Measurements from ENCODE around the gene HMCN2.

Gene HMCN2

DNA sequence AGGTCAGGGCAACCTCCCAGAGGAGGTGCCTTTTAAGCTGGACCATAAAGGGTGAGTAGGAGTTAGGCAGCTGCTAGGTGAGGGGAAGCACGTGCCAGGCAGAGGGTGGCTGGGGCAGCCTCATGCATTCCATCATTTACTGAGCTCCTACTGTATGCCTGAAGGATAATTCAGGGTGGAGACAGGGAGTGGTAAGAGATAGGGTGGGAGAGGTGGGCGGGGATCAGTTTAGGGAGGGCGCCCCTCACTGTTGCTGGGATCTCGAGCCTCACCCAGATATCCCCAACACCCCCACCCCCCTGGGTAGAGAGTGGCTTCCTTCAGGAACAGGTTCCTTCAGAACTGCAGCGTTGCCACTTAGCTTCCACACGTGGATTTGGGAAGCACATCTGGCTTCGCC is 104.7 kb downstream of the HMCN2 start:
- H3K4me3 ChIP-seq (replicated peaks; ENCODE audit: low read depth, low read length) = no peak overlapping the region
- TF ChIP-seq, protein P1, sequence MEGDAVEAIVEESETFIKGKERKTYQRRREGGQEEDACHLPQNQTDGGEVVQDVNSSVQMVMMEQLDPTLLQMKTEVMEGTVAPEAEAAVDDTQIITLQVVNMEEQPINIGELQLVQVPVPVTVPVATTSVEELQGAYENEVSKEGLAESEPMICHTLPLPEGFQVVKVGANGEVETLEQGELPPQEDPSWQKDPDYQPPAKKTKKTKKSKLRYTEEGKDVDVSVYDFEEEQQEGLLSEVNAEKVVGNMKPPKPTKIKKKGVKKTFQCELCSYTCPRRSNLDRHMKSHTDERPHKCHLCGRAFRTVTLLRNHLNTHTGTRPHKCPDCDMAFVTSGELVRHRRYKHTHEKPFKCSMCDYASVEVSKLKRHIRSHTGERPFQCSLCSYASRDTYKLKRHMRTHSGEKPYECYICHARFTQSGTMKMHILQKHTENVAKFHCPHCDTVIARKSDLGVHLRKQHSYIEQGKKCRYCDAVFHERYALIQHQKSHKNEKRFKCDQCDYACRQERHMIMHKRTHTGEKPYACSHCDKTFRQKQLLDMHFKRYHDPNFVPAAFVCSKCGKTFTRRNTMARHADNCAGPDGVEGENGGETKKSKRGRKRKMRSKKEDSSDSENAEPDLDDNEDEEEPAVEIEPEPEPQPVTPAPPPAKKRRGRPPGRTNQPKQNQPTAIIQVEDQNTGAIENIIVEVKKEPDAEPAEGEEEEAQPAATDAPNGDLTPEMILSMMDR (IDR thresholded peaks at IDR 0.05; ENCODE audit: low read length, missing control alignments) = no peak
- no peak for DNase-seq (ENCODE audit: low read depth)

DNA sequence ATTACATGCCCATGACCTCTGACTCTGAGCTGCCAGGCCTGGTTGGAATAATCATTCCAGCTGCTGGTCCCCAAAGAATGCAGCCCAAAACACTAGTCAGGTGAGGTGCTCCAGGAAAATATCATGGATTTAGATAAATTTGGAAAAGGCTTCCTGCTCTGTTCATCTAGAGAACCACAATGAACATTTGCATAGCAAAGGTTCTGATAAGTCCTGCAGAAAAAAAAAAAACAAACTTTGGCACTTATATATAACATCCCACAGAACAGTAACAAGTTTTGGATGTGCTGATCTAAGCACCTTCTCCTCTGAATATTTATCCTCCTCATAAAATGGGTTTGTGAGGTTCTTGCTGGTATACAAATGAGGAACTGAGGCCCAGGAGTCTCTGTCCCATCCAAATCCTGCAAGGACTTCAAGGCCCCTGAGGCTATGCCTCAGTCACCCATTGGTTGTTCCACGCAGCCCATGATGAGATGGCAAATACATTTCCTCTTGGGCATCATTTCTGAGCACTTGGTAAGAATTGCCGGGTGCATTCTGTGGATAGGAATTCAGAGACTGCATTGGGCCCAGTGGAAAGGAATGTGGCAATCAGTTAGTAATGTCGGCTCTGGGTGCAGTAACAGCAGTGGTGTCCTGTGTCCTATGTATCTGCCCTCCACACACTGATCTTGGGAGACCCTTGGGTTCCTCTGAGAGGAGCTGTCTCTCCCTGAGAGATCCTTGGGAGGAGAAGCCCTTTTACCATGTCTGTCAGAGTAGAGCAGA is 105.8 kb downstream of the HMCN2 start:
- no peak overlapping the region for H3K4me3 ChIP-seq (replicated peaks; ENCODE audit: low read depth, low read length)
- TF ChIP-seq, protein P1 (IDR thresholded peaks at IDR 0.05; ENCODE audit: low read length, missing control alignments) = no peak
- no peak for DNase-seq (ENCODE audit: low read depth)

DNA sequence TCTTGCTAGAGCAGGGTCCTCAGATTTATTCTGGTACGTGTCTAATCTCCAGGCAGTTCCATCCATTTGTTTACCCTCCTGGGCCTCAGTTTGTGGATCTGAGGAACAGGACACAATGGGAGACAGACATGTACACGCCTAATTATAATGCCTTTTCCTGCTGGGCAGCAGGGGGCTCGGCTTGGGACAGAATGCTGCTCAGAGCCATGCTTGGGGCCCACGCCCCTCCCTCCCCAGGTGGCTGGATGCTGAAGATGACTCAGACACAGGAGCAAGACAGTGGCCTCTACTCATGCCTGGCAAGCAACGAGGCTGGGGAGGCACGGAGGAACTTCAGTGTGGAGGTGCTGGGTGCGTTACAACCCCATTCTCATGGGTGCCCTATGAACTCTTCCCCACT is 106.5 kb downstream of the HMCN2 start:
- no peak for DNase-seq (ENCODE audit: low read depth)
- H3K4me3 ChIP-seq (replicated peaks; ENCODE audit: low read depth, low read length) = no peak overlapping the region
- TF ChIP-seq, protein P1 (IDR thresholded peaks at IDR 0.05; ENCODE audit: low read length, missing control alignments) = no peak

DNA sequence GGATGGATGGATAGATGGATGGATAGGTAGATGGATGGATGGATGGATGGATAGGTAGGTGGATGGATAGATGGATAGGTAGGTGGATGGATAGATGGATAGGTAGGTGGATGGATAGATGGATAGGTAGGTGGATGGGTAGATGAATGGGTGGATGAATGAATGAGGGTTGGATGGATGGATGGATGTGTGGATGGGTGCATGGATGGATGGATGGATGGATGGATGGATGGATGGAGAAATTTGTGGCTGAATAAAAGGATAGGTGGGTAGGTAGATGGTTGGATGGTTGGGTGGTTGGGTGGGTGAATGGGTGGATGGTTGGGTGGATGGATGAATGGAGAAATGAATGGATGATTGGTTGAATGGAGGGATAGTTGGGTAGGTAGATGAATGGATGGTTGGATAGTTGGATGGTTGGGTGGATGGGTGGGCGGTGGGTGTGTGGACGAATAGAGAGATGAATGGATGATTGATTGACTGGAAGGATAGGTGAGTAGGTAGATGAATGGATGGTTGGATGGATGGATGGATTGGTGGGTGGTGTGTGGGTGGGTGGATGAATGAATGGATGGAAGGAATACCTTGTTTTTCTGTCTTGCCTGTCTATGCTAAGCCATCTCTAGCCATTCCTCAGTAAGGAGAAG is 108.2 kb downstream of the HMCN2 start:
- TF ChIP-seq, protein P1 (IDR thresholded peaks at IDR 0.05; ENCODE audit: low read length, missing control alignments) = no peak
- DNase-seq (ENCODE audit: low read depth) = no peak
- H3K4me3 ChIP-seq (replicated peaks; ENCODE audit: low read depth, low read length) = no peak overlapping the region

DNA sequence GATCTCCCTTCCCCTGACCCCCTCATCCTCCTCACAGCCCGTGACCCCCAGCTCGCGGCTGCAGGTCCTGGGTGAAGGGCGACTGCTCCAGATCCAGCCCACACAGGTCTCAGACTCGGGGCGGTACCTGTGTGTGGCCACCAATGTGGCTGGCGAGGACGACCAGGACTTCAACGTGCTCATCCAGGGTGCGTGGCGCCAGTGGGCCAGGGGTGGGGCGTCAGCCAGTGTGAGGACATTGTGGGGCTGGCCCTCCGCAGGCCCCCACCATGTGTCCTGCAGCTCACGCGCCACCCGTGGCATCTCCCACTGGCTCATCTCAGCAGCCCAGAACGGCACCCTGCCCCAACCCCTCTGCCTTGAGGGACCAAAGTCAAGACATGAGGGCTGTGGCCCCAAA is 112.1 kb downstream of the HMCN2 start:
- TF ChIP-seq, protein P1 (IDR thresholded peaks at IDR 0.05; ENCODE audit: low read length, missing control alignments) = no peak
- DNase-seq (ENCODE audit: low read depth) = no peak
- H3K4me3 ChIP-seq (replicated peaks; ENCODE audit: low read depth, low read length) = no peak overlapping the region

DNA sequence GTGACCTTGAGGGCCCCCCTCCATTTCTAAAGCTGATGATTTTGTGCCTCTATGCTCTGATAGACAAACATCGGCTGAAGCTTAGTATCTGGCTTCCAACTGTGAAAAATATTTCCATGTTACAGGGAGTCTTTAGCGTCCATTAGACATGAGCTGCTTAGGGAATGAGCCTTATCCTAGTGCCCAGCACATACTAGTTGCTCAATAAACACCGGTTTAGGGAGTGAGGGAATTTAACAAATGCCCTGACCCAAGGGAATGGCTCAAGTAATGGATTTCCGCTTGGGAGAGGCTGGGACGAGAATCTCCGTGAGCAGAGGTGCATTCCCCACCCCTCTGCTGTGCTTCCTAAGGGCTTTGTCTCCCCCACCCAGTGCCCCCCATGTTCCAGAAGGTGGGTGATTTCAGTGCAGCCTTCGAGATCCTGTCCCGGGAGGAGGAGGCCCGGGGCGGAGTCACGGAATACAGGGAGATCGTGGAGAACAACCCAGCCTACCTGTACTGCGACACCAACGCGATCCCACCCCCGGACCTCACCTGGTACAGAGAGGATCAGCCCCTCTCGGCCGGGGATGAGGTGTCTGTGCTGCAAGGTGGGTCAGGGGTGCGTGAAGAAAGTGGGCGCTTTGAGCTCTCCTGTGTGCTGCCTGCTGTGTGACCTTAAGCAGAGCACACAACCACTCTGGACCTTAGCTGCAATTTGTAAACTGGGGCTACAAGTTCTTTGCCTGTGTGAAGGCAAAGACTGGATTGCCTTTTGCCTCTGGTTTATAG is 113.5 kb downstream of the HMCN2 start:
- TF ChIP-seq, protein P1 (IDR thresholded peaks at IDR 0.05; ENCODE audit: low read length, missing control alignments) = no peak
- DNase-seq (ENCODE audit: low read depth) = no peak
- H3K4me3 ChIP-seq (replicated peaks; ENCODE audit: low read depth, low read length) = no peak overlapping the region

Data from fibroblast of pulmonary artery (primary cell).